Measurements from ENCODE around the gene SKI. TPM values are rescaled to one million over a fixed set of nuclear protein-coding genes. Genes with fewer than 3 reads are reported as not detected.
"Not testable (repeated sequence)": the region's sequence is repeated elsewhere in the genome, so short reads cannot be mapped to it uniquely, and the experiment has no call there.

The SKI gene
- polyA plus RNA-seq, 3 donors = 48.7 to 63.3 (median 56.2) TPM

GRCh38 chr1:2320006-2320405 is 91.9 kb downstream of the SKI start:
- no peak for DNase-seq (ENCODE audit: extremely low read depth in 1 of 11, low read depth in 9 of 11, low spot score in 4 of 11)

DNA sequence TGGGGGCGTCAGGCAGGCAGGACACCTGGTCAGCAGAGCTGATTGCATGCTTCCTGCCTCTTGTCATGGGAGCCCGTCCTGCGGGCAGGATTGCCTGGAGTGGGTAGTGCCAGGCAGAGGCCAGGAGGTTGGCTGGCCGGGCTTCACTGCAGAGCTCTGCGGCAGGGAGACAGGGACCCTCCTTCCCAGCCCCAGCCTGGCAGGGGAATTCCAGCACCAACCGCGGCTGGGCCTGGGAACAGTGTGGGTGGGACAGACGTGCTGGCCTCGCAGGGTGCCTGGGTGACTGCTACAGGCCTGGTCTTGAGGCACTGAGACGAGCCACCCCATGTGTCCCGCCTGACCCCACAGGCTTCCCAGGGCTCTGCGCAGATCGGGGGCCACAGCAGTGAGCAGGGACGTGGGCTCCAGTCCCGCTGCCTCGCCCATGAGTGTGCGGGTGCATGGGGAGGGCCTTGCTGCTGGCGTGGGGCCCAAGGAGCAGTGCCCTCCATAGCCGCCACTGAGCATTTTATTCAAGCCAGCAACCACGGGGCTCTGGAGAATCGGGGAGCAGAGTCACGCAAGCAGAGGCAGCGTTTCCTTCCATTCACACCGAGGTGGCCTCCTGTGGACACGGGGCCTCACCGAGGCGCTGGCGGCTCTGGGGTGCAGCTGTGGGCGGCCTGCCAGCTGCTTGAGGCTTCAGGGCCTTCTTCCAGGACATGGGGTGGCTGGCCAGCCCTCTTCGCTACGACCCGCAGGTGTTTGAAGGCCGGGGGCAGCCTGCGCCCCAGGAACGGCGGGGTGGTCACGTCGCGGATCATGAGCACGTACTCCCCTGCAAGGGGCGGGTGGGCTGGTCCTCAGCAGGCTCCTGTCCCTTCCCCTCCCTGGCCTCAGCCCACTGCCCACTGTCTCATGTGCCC is 92.9 kb downstream of the SKI start:
- no peak for DNase-seq (ENCODE audit: extremely low read depth in 1 of 11, low read depth in 9 of 11, low spot score in 4 of 11)

DNA sequence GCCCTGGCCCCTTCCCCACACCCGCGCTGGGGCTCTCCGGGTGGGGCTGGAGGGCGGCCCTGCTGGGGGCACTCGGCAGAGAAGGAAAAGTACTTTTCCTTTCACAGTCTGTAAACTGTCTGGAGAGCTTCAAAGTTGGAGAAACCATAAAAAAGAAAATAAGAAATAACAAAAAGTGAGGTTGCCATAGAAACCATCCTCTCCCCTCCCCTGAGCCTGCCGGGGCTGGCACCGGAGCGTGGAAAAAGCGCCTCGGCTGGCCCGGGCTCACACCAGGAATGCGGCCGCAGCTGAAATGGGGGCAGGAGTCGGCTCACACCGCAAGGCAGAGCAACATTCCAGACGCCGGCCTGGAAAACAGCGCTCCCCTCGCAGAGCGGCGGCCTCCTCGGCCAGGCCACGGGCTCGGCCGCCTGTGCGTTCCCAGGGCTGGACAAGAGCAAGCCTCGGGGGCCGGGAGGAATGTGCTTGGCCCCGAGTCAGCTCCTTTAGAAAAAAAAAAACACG is 94.0 kb downstream of the SKI start:
- peak; percentile 52 to 91 (median 83) for DNase-seq (ENCODE audit: extremely low read depth in 1 of 11, low read depth in 9 of 11, low spot score in 4 of 11)

DNA sequence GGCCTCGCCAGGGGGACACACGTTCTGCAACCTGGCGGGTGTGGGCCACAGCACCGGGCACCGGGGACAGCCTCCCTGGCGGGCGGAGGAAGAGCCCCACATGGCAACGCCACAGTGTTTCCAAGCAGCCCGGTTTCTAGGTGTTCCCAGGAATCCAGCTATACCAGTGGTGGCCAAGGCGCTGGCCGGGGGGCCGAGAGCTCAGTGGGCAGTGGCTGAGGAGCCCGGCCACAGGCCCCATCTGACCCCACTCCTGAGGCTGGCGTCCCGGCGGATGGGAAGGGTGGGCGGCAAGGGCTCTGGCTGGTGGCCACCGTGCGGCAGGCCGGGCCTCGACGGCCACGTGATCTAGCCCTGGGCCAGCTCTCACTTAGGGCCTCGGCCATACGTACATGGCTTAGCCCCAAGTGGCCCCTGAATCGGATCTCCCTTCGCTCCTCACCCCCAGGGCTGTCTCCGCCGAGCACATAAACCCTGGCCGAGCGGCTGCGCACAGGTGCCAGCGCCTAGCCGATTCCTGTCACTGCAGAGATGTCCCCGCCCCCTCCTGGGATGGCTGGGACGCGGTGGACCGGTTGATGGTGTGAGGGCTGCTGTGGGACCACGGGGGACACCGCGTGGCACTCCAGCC is 94.6 kb downstream of the SKI start:
- peak in 1 of 11 donors; percentile 51 for DNase-seq (ENCODE audit: extremely low read depth in 1 of 11, low read depth in 9 of 11, low spot score in 4 of 11)

DNA sequence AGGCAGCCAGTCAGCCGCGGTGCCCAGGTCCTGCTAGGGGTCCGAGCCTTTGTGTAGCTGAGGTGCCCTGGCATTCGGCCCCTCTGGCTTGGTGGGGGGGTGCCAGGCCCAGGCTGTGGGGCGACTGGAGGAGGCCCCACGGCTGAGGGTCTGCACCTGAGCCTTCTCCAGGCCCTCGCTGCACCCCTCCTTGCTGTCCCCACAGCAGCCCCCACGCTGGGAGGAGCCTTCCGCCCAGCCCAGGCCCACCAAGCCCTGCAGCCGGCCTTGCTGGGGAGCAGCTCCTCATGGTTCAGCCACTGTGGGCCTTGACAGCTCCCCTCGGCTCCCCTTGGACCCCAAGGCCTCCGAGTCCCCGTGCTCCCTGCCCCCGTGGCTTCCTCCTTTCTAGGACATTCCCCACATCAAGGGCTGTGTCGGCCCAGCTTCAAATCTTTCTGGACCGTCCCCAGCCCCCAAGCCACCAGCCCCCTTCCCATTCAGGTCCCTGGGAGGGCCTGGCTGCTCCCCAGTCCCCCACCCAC is 95.4 kb downstream of the SKI start:
- DNase-seq (ENCODE audit: extremely low read depth in 1 of 11, low read depth in 9 of 11, low spot score in 4 of 11) = no peak

DNA sequence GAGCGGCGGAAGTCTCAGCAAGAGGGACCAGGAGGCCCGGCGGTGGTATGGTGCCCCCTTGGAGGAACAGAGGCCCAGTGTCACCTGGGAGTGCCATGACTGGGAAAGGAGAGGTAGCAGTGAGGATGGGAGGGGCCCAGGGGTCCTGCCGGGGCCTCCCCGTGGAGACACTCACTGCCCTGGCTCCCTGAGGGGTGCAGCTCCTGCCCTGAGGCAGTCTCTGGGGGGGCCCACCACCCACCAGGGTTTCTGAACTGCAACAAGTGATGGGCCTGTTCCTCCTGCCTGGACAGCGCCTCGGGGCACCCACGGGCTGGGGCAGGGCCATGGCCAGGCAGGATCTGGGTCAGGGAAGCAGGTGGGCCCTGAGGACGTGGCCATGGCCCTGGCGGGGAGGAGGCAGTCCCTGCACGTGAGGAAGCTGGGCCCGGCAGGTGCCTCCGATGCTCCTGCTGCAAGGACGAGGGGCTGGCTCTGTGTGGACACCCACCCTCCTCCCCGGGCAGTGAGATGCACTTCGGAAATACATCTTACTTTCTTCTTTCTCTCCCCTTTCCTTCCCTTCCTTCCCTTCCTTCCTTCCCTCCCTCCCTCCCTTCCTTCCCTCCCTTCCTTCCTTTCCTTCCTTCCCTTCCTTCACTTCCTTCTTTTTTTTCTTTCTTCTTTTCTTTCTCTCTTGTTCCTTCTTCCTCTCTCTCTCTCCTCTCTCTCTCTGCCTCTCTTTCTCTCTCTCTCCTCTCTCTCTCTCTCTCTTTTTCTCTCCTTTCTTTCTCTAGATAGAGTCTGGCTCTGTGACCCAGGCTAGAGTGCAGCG is 96.6 kb downstream of the SKI start:
- no peak for DNase-seq (ENCODE audit: extremely low read depth in 1 of 11, low read depth in 9 of 11, low spot score in 4 of 11)

DNA sequence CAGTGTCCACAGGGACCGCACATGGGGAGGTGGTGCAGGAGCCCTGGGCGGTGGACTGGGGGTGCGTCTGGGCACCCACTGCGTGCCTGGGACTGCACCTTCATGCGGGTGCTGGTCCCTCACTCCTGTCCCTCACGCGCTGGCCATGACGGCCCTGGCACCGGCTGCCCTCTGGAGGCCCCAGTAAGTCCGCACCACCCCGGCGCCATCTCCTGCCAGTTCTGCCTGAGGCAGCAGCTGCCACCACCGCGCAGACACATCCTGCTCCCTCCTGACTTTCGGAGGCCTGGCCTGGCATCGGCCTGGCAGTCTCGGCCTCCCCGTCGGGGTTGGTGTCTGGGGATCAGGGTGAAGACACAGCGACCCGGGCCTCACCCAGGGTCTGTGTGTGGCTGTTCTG is 98.4 kb downstream of the SKI start:
- no peak for DNase-seq (ENCODE audit: extremely low read depth in 1 of 11, low read depth in 9 of 11, low spot score in 4 of 11)

- not testable (repeated sequence) for DNase-seq (ENCODE audit: extremely low read depth in 1 of 11, low read depth in 9 of 11, low spot score in 4 of 11)
These were observed 99.0 kb downstream of the SKI start for GRCh38 chr1:2327162-2327561.

DNA sequence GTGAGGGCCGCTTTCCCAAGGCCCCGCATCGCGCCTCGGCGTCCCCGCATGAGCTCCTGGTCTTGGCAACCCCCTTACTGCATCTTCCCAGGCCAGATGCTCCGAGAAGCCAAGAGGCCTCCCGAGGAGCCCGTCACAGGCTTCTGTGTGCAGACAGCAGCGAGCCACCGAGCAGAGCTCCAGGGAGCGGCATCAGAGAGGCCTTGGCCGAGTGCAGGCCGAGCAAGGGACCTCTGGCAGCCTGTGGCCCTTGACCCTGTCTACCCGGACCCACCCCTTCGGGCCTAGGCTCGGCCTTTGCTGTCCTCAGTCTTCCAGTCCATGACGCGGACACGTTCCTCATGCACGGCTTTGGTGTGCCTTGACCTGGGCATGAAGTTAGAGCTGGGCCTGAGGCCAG is 99.7 kb downstream of the SKI start:
- no peak for DNase-seq (ENCODE audit: extremely low read depth in 1 of 11, low read depth in 9 of 11, low spot score in 4 of 11)

DNA sequence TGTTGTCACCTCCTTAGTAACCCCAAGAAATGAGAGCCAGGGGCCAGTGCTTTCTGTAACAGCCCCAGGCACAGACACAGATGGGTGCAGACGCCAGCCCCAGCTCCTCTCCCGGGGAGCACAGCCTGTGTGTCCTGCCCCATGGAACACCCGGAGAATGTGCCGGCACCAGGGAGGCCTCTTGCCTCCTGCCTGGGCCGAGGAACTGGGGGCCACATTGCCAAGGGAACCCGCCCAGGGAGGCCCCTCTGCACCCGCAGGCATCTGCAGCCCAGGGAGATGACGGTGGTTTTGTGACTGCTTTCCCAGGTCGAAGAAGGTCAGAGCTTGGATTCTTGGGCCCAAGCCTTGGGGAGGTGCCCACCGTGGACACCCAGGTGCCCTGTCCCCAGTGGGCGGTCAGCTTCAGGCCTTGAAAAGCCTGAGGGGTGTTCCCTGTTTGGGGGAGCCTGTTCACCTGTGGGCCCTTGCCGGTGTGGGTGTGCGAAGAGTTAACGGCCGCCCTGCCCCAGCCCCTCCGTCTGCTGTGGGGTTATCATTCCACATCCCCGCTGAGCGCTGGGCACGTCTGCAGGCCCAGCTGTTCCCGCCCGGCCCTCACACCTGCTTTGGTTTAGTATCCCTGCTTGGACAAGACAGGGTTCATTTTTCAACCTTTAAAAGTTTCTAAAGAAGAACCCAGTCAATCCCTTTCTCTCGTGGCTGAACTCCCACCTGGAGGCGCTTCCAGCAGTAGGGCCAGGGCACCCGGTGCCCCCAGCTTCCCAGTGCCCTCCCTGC is 100.7 kb downstream of the SKI start:
- no peak for DNase-seq (ENCODE audit: extremely low read depth in 1 of 11, low read depth in 9 of 11, low spot score in 4 of 11)

- no peak for DNase-seq (ENCODE audit: extremely low read depth in 1 of 11, low read depth in 9 of 11, low spot score in 4 of 11)
These were observed 101.9 kb downstream of the SKI start for GRCh38 chr1:2330035-2330434.

DNA sequence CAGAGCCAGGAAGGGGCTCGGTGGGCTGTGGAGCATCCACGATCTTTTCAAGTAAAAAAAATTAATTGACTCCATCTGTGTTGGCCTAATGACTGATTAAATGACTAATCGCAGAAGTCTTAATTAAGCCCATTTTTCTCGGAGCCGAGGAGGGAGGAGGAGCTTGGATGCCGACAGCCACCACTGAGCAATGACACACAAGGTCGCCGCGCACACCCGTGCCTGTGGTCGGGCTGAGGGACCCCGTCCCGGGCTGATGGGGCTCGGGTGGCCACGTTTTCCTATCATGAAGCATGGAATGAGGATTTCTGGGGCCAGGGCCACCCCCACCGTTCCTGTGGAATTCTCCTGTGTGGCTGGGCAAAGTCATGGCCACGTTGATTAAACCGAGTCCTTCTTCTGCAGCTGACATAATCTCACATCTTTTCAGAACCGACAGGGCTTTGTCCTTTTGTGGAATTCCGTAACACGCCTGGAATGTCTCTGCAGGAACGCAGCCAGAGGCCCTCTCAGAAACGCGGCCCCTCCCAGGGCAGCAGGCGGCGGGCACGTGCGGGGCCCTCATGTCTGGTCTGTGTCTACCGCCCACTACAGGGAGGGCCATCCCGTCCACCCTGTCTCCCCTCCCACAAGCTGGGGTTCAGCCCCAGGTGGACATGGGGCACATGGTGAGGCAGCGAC is 102.5 kb downstream of the SKI start:
- DNase-seq (ENCODE audit: extremely low read depth in 1 of 11, low read depth in 9 of 11, low spot score in 4 of 11) = no peak

DNA sequence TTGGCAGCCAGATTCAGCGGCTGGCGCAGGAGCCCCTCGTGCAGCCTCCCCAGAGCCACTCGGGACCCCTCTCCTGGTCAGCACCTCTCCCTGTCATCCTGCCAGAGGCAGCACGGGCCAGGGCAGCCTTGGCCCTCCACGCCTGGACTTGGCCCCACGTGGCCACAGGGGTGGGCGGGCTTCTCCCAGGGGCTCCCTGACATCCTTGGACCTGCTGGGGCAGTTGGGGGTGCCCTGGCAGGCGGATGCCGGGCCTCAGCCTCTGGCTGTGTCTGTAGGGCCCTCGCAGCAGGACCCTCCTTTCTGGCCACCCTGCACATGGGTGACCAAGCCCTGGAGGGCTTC is 103.1 kb downstream of the SKI start:
- DNase-seq (ENCODE audit: extremely low read depth in 1 of 11, low read depth in 9 of 11, low spot score in 4 of 11) = no peak

DNA sequence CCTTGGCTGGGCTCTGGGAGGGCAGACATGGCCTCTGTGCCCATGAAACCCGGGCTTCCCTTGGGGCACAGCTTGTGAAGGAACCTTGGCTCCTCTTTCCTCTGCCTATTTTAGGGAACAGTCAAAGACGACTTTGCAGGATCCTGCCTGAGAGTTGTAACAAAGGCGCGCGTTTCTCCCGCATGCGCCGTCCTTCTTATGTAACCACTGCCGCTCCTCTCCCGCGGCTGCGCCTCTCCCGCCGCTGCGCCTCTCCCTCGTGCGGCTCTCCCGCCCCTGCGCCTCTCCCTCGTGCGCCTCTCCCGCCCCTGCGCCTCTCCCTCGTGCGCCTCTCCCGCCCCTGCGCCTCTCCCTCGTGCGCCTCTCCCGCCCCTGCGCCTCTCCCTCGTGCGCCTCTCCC is 103.5 kb downstream of the SKI start:
- DNase-seq (ENCODE audit: extremely low read depth in 1 of 11, low read depth in 9 of 11, low spot score in 4 of 11) = not testable (repeated sequence)

GRCh38 chr1:2334366-2334765 is 106.2 kb downstream of the SKI start:
- DNase-seq (ENCODE audit: extremely low read depth in 1 of 11, low read depth in 9 of 11, low spot score in 4 of 11) = no peak

- DNase-seq (ENCODE audit: extremely low read depth in 1 of 11, low read depth in 9 of 11, low spot score in 4 of 11) = no peak
These were observed 106.9 kb downstream of the SKI start for GRCh38 chr1:2334883-2335534.

DNA sequence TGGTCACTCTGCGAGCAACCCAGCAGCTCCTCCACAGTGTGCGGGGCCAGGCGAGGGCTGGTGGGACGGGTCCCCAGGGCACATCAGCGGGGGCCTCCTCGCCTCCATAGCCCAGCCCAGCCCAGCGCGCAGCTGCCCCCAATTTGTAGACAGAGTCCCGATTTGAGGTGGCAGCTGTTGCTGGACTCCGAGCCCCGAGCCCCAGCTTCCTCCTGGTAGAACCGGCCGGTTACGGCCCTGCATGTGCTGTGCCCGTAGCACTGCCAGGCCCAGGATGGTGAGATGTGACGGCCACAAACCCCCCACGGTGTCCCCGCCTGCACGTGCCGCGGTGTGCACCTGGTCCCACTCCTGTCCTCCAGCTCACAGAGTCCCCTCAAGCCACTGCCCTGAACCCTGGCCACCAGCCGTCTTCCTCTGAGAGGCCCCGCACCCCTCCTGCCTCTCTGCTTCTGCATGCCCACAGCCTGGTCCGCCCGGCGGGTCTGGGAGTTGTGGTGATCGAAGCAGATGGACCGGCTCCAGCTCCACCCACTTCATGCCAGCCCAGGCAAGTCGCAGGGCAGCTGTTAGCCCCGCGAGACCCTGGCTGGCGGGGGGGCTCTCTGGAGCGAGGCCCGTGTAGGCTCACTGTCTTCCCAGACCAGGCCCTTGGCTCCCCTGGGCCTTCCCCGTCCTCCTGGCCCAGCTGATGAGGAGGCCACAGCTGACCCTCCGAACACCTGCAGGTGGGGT is 107.8 kb downstream of the SKI start:
- DNase-seq (ENCODE audit: extremely low read depth in 1 of 11, low read depth in 9 of 11, low spot score in 4 of 11) = no peak

Data from renal cortex interstitium (tissue), 11 donors.